Activated T-cell treated with anti-CD3 and anti-CD28 coated beads for 48 hours (primary cell): ENCODE results near the gene DHX16.
"Not testable (repeated sequence)": the region's sequence is repeated elsewhere in the genome, so short reads cannot be mapped to it uniquely, and the experiment has no call there.

Experiments used
- DNase-seq: peaks from one replicate; pipeline ENCODE4 v3.0.0-alpha.2; 2020; ENCODE audit warnings: low read depth

The DHX16 gene

GRCh38 chr6:30672445-30673253, at the start of gene DHX16:
TSS of gene DHX16 (minus strand) at chr6:30673006. CDS start at chr6:30672841, 165 bp downstream.
- peak; percentile 84 for DNase-seq

GRCh38 chr6:30722025-30722279, 49.1 kb upstream of the DHX16 start:
- DNase-seq: not testable (repeated sequence)

DNA sequence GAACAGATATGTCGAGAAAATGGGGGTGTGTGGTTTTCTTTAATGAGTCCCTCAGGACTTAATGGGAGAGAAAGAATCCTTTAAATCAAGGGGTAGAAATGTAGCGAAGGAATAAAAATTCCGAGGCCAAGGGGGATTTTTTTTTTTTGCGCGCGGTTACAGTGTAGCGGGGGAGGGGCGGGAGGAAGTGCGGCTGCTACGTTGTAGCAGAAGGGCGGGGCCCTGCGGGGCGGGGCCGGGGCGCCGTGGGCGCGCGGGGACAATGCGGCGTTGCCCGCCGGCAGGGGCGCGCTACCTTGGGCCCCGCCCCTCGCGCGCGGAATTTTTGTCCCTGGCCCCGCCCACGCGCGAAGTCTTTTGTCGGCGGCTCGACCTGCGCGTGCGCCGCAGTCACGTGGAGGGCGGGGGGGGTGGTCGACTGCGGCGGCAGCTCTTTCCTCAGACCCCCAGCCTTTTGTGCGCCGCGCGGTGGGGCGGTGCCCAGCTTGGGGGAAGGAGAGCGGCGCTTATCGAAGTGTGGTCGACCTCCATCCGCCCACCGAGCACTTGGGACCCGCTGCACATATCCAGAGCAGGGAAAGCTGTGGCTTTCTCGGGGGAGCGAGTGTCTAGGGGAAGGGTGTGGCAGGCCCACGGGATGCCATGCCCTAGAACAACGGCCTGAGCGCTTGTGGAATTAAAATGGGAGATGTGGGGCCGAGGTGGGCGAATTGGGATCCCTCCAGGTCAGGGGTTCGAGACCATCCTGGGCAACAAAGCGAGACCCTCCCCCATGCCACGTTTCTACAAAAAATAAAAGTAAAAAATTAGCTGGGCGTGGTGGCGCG, 48.6 kb upstream of the DHX16 start:
- peak; percentile 98 for DNase-seq

DNA sequence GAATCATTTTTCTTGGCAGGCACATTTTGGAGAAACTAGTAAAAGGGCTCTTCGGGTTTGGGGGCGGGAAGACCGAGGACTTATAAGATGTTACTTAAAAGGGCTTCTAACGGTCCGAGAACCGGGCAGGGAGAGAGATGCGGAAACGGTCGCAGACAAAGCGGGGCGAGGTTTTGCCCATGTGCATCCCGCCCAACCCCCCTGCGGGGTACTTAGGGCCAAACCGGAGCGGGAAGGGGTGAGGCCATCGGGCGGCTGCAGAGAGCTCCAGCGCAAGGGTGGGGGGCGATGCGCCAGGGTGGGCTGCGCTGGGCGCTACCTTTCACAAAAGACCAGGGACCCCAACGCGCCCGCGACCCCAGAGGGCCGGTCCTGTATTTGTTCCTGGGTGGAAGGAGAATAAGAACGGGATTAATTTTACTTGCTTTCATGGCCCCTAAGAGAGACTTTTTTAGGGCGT, 48.0 kb upstream of the DHX16 start:
- no peak for DNase-seq

GRCh38 chr6:30719791-30720737, 47.3 kb upstream of the DHX16 start, which contains the start of gene TUBB:
TSS of gene TUBB (plus strand) at chr6:30720352. CDS start at chr6:30720507, 155 bp downstream.
- peak; percentile 95 for DNase-seq

DNA sequence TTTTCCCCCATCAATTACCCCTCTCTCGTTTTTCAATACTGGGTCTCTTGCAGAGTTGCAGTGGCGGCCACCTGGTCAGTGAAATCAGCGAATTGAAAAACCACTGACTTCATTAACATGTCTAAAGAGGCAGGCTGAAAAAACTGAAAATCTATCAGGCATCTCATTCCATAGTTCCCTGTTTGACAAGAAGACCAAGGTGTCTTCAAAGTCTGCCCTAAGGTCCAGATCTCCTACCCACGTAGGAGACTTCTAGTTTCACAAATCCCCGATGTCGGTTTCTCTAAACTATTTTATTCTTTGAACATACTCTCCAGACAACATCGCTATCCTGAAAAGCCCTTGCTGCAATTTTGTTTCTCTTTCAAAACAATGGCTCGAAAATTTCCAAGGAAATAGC, 46.5 kb upstream of the DHX16 start:
- no peak for DNase-seq

DNA sequence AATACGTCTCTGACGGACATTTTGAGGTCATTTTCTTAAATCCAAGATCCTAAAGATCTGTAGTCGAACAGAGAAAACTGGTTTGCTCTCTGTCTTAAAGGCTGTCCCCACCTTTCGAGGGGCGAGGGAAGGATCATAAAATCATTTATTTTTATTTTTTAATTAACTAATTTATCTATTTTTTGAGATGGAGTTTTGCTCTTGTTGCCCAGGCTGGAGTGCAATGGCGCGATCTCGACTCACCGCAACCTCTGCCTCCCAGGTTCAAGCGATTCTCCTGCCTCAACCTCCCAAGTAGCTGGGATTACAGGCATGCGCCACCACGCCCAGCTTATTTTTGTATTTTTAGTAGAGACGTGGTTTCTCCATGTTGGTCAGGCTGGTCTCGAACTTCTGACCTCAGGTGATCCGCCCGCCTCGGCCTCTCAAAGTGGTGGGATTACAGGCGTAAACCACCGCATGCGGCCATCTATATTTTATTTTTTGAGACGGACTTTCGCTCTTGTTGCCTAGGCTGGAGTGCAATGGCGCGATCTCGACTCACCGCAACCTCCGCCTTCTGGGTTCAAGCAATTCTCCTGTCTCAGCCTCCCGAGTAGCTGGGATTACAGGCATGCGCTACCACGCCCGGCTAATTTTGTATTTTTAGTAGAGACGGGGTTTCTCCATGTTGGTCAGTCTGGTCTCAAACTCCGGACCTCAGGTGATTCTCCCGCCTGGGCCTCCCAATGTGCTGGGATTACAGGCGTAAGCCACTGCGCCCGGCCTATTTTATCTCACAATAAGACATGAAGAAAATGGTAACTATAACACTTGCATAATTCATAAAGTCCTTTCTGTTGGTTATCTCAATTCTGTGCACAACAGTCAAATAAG, 45.3 kb upstream of the DHX16 start:
- not testable (repeated sequence) for DNase-seq

DNA sequence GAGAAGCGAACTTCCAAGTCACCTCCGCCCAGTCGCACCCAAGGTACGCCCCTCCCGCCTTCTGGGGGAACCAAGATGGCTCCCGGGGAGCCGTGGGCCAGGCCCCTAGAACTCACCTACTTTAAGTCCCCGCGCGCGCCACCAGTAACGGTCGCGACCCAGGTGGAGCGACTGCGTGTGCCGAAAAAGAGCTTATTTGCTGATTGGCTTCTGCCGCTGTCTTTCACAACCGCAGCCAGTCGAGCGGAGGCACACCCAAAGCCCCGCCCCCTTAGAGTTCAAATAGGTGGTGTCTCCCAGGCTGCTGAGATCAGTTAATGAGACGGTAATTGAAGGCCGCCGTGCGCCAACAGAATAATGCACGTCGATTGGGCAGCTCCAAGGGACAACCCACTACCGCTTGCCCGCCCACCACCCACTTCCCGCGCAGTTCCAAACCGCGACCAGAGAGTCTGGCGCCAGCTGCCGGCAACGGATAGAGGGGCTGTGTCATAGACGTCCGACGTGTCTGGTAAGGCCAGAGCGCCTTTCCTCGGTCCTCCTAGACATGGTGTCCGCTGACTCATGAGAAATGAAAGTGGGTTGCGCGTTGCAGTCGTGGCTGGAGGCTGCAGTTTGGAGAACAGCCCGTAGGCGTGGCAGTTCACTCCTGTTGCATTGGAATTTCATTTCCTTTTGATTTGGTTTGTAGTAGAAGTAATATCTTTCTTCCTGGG, 44.5 kb upstream of the DHX16 start, which contains the start of gene MDC1:
MDC1 (minus strand) TSS at position 153 of the 716 bp plus-strand sequence. CDS start 2,106 bp downstream, outside the sequence.
- DNase-seq: peak; percentile 97

- no peak for DNase-seq
These were observed 44.0 kb upstream of the DHX16 start for GRCh38 chr6:30716879-30717128.

DNA sequence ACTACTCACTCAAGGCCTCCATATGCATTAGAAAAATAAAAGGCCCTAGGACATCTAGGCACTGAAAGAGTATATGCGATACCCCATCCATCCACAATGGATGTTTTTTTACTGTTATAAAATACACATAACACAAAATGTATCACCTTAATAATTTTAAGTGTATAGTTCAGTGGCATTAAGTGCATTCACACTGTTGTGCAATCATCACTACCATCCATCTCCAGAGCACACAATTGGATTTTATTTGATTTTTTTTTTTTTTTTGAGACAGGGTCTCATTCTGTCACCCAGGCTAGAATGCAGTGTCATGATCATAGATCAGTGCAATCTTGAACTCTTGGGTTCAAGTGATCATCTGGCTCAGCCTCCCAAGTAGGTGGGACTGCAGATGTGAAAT, 41.5 kb upstream of the DHX16 start:
- no peak for DNase-seq

GRCh38 chr6:30712441-30712945, 39.7 kb upstream of the DHX16 start:
- no peak for DNase-seq

- no peak for DNase-seq
These were observed 39.1 kb upstream of the DHX16 start for GRCh38 chr6:30711758-30712380.

- DNase-seq: no peak
These were observed 36.5 kb upstream of the DHX16 start for GRCh38 chr6:30709101-30709868.

DNA sequence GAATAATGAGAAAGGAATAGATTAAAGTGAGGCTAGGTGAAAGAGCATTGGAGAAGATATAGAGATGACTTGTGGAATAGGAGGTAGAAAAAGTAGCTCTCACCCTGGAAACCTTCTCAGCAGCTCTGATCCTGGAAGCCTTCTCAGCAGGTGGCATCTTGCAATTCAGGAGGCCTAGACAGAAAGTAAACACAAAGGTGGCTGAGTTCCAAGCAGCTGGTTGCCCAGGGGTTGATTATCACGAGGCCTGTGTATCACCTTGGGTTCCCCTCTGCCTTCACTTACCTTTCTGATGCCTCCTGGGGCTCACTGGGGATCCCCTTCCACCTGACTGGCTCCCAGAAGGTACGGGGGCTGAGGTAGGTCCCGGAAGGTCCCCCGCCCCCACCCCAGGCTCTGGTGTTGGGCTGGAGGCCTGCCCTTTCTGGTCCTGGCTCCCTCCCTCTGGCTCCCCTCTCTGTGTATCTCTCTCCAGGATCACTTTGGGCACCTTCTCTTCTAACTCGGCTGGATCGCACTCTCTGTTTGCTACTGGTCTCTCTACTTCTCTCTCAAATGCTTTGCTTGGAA, 34.6 kb upstream of the DHX16 start:
- DNase-seq: no peak

DNA sequence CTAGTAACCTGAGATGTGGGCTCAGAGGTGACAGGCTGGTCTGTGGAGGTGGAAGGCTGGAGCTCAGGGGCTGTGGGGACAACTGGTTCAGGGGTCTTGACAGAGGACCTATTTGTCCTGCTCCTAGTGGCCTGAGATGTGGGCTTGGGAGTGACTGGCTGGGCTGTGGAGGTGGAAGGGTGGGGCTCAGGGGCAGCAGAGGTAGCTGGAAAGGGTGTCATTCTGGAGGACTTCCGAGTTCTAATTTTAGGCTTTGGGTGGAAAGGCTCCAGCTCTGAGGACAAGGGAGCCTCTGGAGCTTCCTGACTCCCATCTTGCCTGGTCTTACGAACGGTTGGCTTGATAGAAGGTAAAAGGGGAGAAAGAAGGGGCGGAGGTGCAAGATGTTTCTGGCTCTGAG, 32.8 kb upstream of the DHX16 start:
- no peak for DNase-seq

- no peak for DNase-seq
These were observed 31.0 kb upstream of the DHX16 start for GRCh38 chr6:30703821-30704220.

GRCh38 chr6:30703011-30703410, 30.2 kb upstream of the DHX16 start:
- no peak for DNase-seq

GRCh38 chr6:30700340-30700739, 27.5 kb upstream of the DHX16 start:
- no peak for DNase-seq

- no peak for DNase-seq
These were observed 23.6 kb upstream of the DHX16 start for GRCh38 chr6:30696432-30696831.
